Activated B cell treated with CpG ODN at 0.5 μM for 24 hours (primary cell): ENCODE data around the gene LRRC59. TPM values are rescaled to one million over a fixed set of nuclear protein-coding genes. Genes with fewer than 3 reads are reported as not detected.
A peak's percentile ranks its signal among the peaks of the same experiment; 100 is the strongest.

Experiments used
- ATAC-seq: fragments of 200-7000 bp; cut with Tn5 transposase; one replicate; pipeline ENCODE4 v1.10.0; 2021; ENCODE audit warnings: low read depth, mild to moderate bottlenecking, moderate library complexity
- CTCF ChIA-PET: fragments of 350-600 bp; sonication (Branson Sonifier 250); formaldehyde crosslinking; loops from one replicate; lab custom pipeline; 2021; ENCODE audit warnings: antibody characterized with exemption; lab: Charles Lee
- POLR2A ChIA-PET: fragments of 350-600 bp; sonication (Branson Sonifier 250); formaldehyde crosslinking; loops from one replicate; lab custom pipeline; 2021; ENCODE audit warnings: antibody characterized with exemption; lab: Charles Lee
- DNase-seq: peaks from one replicate; pipeline ENCODE4 v3.0.0; 2022
- H3K27ac Mint-ChIP-seq: one replicate; pipeline ENCODE4 v1.8.0; 2020; ENCODE audit warnings: mixed read lengths
- H3K27me3 Mint-ChIP-seq: one replicate; pipeline ENCODE4 v1.8.0; 2021; ENCODE audit warnings: mixed read lengths
- H3K36me3 Mint-ChIP-seq: one replicate; pipeline ENCODE4 v1.8.0; 2021; ENCODE audit warnings: low read depth, mixed read lengths
- H3K4me1 Mint-ChIP-seq: one replicate; pipeline ENCODE4 v1.8.0; 2021; ENCODE audit warnings: mixed read lengths
- H3K4me3 Mint-ChIP-seq: one replicate; pipeline ENCODE4 v1.8.0; 2020; ENCODE audit warnings: mild to moderate bottlenecking, mixed read lengths
- H3K9me3 Mint-ChIP-seq: one replicate; pipeline ENCODE4 v1.8.0; 2020; ENCODE audit warnings: mixed read lengths
- intact Hi-C: fragments of 100-400 bp; cut with micrococcal nuclease; formaldehyde crosslinking; loops from one replicate; pipeline ENCODE4 v1.15.1; 2024
- total RNA-seq: library from RNA; stranded (reverse); gene quantifications from 2 replicates; pipeline ENCODE4 v1.2.3, GENCODE V29; 2022
- TF ChIP-seq, protein P1 (sequence below): fragments of 200-600 bp; IDR thresholded peaks from one replicate; pipeline ENCODE4 v1.8.0; 2022; ENCODE audit warnings: antibody characterized with exemption, mild to moderate bottlenecking

LRRC59 gene
- total RNA-seq, 1 donor from 2014 or later, result 42.0 TPM

DNA sequence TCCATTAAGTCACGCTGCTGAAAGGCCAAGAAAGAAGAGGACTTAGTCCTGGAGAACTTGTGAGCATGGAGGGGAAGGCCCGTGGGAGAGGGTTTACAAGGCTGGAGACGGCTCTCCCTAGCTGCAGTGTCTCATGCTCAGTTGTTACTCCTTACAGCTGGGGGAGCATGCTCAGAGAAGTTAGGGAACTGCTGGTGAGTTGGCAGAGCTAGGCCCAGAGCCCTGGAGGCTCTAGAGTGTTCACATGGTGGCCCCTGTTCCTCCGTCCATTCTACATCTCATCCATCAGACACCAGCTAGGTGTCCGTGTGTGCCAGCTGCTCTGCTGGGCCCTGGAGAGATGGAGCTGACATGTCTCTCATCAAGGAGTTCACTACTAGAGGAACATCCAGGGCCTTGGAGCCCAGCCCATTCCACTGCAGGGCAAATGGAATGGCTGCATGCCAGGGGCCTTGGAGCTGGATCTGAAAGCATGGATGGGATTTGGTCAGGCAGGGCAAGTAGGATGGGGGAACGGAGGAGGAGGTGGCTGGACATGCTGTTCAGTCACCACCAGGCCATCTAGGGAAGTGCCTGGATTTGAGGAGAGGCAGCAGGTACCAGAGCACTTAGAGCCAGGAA is 45.1 kb downstream of the LRRC59 start:
- Mint-ChIP-seq H3K27ac (peak overlapping the region; percentile 36), H3K9me3 (no peaks in the 10 kb centered on the region), H3K27me3 (no peaks in the 10 kb centered on the region), H3K4me1 (peaks cover 11% of the 10 kb centered on the region), H3K36me3 (peaks cover 34% of the 10 kb centered on the region), H3K4me3 (no peak overlapping the region)
- intact Hi-C loops, result no loop called here
- ChIA-PET CTCF (interaction anchor here (1.2 kb wide), 1 partner anchor 10 kb away, joined by 4 read pairs; no protein-coding TSS in a partner anchor), POLR2A (interaction anchor here (1.4 kb wide), 1 partner anchor 10 kb away, joined by 4 read pairs; no protein-coding TSS in a partner anchor)
- DNase-seq (no peak), ATAC-seq (no peak)
- TF ChIP-seq, protein P1, sequence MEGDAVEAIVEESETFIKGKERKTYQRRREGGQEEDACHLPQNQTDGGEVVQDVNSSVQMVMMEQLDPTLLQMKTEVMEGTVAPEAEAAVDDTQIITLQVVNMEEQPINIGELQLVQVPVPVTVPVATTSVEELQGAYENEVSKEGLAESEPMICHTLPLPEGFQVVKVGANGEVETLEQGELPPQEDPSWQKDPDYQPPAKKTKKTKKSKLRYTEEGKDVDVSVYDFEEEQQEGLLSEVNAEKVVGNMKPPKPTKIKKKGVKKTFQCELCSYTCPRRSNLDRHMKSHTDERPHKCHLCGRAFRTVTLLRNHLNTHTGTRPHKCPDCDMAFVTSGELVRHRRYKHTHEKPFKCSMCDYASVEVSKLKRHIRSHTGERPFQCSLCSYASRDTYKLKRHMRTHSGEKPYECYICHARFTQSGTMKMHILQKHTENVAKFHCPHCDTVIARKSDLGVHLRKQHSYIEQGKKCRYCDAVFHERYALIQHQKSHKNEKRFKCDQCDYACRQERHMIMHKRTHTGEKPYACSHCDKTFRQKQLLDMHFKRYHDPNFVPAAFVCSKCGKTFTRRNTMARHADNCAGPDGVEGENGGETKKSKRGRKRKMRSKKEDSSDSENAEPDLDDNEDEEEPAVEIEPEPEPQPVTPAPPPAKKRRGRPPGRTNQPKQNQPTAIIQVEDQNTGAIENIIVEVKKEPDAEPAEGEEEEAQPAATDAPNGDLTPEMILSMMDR, result no peak

DNA sequence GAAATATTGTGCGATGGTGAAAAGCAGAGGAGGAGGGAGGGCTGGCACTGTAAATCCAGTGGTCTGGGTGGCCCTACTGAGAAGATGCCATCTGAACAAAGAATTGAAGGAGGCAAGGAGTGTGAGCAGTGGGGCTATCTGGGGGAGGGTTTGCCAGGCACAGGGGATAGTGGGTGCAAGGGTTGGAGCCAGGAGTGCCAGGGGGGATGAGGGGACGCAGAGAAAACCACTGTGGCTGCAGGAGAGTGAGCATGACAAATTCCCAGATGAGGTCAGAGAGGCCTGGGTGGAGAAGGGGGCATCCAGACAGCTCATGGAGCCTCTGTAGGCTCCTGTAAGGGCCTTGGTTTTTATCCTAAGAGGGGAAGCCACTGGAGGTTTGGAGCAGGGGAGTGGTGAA is 46.6 kb downstream of the LRRC59 start:
- H3K9me3 Mint-ChIP-seq, result no peaks in the 10 kb centered on the region
- H3K36me3 Mint-ChIP-seq, result peaks cover 22% of the 10 kb centered on the region
- TF ChIP-seq, protein P1, result no peak
- intact Hi-C loops, result no loop called here
- no peak overlapping the region for H3K27ac Mint-ChIP-seq
- ChIA-PET POLR2A (no interaction called here), CTCF (interaction anchor here (1.0 kb wide), 1 partner anchor 11 kb away, joined by 3 read pairs; no protein-coding TSS in a partner anchor)
- H3K4me1 Mint-ChIP-seq, result peaks cover 18% of the 10 kb centered on the region
- H3K27me3 Mint-ChIP-seq, result no peaks in the 10 kb centered on the region
- no peak for ATAC-seq
- no peak overlapping the region for H3K4me3 Mint-ChIP-seq
- DNase-seq, result no peak

DNA sequence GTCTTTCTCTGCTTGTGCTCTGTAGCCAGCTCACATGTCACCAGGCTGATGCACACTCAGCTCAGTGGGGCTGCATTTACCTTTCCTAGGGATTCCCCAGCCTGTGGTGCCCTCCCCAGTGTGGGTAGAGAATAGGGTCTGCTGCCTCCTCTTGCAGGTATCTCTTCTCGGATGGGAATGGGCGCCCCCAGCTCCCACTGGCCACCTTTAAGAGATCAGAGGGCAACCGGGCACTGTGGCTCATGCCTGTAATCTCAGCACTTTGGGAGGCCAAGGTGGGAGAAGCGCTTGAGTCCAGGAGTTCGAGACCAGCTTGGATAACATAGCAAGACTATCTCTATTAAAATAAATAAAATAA is 48.1 kb downstream of the LRRC59 start:
- Mint-ChIP-seq H3K4me1 (peaks cover 24% of the 10 kb centered on the region), H3K36me3 (peaks cover 12% of the 10 kb centered on the region), H3K9me3 (no peaks in the 10 kb centered on the region), H3K27me3 (no peaks in the 10 kb centered on the region), H3K27ac (no peak overlapping the region), H3K4me3 (no peak overlapping the region)
- POLR2A ChIA-PET, result interaction anchor here (0.6 kb wide), 1 partner anchor 355 kb away, joined by 6 read pairs; no protein-coding TSS in a partner anchor
- ATAC-seq (no peak), DNase-seq (no peak)
- intact Hi-C loops, result no loop called here
- TF ChIP-seq, protein P1, result no peak
- CTCF ChIA-PET, result interaction anchor here (3.2 kb wide), 1 partner anchor 13 kb away, joined by 21 read pairs; no protein-coding TSS in a partner anchor

DNA sequence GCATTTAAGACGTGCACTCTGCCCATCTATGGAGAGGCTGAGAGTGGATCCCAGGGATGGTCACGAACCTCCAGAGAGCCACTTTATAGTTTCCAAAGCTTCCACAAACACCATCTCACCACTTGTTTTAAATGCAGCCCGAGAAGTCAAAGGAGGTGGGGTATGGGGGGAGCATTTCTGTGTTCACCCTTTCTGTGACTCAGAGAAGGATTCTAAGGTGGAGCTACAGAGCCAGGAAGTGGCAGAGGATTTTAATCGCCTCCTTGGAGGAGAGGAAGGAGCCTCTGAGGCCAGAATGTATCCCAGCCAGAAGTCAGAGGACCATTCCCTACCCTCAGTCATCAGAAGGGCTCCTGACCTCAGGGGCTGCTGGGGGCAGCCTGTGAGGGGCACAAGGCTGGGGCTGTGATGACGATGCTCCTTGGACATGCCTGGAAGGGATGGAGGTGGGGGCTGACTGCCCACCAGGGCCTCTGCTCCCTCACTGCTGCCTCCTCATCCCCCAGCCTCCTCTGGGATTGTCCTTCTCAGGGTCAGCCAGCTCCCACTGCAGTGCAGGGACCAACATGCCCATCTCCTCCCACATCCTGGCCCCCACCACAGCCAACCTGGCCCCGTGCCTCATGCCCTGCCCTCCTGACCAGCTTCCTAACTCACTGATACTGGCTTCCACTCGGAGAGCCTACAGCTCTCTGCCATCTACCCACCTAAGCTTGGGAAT is 48.6 kb downstream of the LRRC59 start:
- TF ChIP-seq, protein P1, result no peak
- ChIA-PET CTCF (interaction anchor here (1.6 to 3.2 kb wide), 2 partner anchors 13 to 49 kb away, joined by 4 to 21 read pairs; partner anchors contain the start of gene LRRC59), POLR2A (no interaction called here)
- H3K27ac Mint-ChIP-seq, result no peak overlapping the region
- H3K27me3 Mint-ChIP-seq, result no peaks in the 10 kb centered on the region
- intact Hi-C loops, result no loop called here
- H3K9me3 Mint-ChIP-seq, result no peaks in the 10 kb centered on the region
- ATAC-seq (no peak), DNase-seq (no peak)
- H3K4me3 Mint-ChIP-seq, result no peak overlapping the region
- peaks cover 10% of the 10 kb centered on the region for H3K36me3 Mint-ChIP-seq
- H3K4me1 Mint-ChIP-seq, result peaks cover 24% of the 10 kb centered on the region

DNA sequence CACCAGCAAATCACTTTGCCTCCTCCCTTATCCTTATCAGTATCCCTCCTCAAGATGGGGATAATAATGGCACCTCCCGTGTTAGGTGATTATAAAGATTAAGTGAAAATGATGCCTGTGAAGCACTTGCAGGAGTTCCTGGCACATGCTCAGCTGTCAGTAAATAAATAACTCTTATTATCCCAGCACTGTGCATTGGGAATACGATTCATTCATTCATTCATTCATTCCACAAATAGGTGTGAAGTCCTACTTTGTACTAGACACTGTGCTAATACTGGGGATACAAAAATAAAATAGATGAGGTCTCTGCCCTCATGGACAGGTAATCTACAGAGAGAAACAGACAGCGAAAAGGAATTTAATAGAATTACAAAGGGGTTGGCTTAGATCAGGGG is 49.4 kb downstream of the LRRC59 start:
- Mint-ChIP-seq H3K36me3 (peaks cover 5% of the 10 kb centered on the region), H3K27ac (peak overlapping the region; percentile 50), H3K4me3 (peak overlapping the region; percentile 89), H3K4me1 (peaks cover 24% of the 10 kb centered on the region), H3K9me3 (no peaks in the 10 kb centered on the region), H3K27me3 (no peaks in the 10 kb centered on the region)
- intact Hi-C loops, result loop anchor here (2.0 kb wide), 1 partner anchor 49 kb away; the partner anchor contains the start of gene LRRC59
- DNase-seq, result no peak
- no peak for ATAC-seq
- ChIA-PET CTCF (interaction anchor here (1.6 to 3.2 kb wide), 2 partner anchors 14 to 50 kb away, joined by 4 to 21 read pairs; partner anchors contain the start of gene LRRC59), POLR2A (no interaction called here)
- TF ChIP-seq, protein P1, result no peak
